ENCODE data around the gene CD58. TPM values are rescaled to one million over a fixed set of nuclear protein-coding genes. Genes with fewer than 3 reads are reported as not detected.
"Not testable (repeated sequence)": the region's sequence is repeated elsewhere in the genome, so short reads cannot be mapped to it uniquely, and the experiment has no call there.

Gene CD58
- polyA plus RNA-seq, 1 donor: 10.3 TPM

GRCh38 chr1:116593401-116593800 is 22.6 kb upstream of the CD58 start:
- DNase-seq (ENCODE audit: low read depth): not testable (repeated sequence)

DNA sequence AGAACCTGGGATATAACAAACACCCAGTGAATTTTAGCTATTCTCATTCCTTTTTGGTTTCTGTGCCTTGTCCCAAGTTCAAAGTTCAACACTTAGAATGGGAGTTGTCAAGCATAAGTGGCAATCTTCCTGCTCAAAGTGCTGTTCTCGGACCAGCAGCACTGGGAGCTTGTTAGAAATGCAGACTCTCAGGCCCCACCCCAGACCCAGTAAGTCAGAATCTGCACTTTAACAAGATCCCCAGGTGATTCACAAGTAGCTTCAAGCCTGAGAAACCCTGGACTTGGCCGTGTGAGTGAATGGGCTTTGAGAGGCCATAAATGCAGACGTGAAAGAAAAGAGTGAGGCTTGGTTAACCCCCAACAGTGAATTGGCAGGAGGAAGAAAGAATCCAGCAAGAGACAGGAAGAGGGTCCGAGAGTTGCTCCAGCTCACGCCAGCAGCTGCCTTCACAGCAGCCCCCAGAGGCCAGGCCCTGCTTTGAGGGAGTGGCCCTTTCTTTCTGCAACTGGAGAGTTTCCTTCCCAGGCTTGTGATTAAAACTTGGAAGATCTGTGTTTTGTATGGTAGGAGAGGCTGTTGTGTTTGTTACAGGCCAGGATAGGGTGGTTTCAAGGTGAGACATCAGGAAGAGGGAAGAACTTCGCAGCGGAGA is 21.3 kb upstream of the CD58 start:
- not testable (repeated sequence) for DNase-seq (ENCODE audit: low read depth)

GRCh38 chr1:116591006-116591950 is 20.5 kb upstream of the CD58 start:
- not testable (repeated sequence) for DNase-seq (ENCODE audit: low read depth)

DNA sequence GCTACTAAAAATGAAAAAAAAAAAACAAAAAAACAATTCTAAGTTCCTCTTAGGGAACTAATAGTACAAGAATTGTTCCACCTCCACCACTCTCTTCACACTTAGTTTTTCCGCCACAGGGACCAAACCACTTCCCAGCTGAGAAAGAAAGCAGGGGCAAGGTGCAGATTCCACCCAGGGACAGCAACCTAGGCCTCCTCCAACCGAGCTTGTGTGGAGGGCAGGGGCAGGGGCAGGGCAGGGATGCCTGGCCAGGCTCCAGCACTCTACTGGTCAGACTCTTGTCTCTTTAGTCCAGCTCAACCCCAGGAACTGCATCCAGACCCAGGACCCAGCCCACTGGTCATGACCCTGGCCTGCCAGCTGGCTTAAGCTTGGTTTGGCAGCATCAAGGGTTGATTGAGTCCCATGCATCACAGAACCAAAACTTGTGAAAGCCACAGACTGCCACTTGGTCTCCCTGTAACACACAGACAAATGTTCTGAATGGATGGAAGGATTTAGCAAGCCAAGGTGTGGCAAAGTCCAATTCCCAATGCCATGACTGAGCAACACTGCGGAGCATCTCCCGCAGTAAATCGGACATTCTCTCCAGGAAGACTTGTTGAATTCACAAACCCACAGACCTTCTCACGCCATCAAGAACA is 19.7 kb upstream of the CD58 start:
- not testable (repeated sequence) for DNase-seq (ENCODE audit: low read depth)

- DNase-seq (ENCODE audit: low read depth): not testable (repeated sequence)
These were observed 18.4 kb upstream of the CD58 start for GRCh38 chr1:116589101-116589735.

DNA sequence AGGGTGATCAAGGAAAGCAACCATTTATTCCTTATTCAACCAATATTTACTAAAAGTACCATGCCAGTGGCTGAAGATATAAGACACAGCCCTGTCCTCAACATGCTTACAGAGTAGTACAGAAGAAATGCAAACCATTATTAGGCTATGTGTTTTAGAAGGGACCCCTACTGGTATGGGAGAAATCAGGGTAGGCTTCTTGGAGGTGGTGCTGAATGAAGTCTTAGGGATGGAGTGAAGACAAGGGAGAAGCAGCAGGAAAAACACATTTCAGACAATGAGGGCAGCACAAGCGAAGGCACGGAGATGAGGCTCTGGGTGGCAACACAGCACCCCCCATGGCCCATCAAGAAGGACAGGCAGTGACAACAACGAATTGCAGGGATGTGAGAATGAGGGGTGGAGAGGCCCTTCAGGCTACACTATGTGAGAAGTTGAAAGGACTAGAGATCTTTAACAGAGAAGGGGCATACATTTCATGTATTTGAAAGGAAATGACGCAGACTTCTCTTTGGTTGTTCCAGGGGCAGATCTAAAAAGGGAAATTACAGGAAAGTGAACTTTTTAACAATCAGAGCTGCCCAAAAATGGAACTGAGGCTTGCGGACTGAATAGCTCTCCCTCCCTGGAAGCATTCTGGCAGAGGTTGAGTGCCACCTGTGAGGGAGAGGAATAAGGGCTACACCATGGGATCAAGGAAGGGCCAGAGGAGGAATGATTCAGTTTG is 16.8 kb upstream of the CD58 start:
- DNase-seq (ENCODE audit: low read depth): no peak

- no peak for DNase-seq (ENCODE audit: low read depth)
These were observed 15.9 kb upstream of the CD58 start for GRCh38 chr1:116586741-116587143.

- no peak for DNase-seq (ENCODE audit: low read depth)
These were observed 15.1 kb upstream of the CD58 start for GRCh38 chr1:116585886-116586285.

GRCh38 chr1:116581323-116581885 is 10.6 kb upstream of the CD58 start:
- DNase-seq (ENCODE audit: low read depth): no peak

GRCh38 chr1:116580446-116581322 is 9.9 kb upstream of the CD58 start:
- DNase-seq (ENCODE audit: low read depth): no peak

DNA sequence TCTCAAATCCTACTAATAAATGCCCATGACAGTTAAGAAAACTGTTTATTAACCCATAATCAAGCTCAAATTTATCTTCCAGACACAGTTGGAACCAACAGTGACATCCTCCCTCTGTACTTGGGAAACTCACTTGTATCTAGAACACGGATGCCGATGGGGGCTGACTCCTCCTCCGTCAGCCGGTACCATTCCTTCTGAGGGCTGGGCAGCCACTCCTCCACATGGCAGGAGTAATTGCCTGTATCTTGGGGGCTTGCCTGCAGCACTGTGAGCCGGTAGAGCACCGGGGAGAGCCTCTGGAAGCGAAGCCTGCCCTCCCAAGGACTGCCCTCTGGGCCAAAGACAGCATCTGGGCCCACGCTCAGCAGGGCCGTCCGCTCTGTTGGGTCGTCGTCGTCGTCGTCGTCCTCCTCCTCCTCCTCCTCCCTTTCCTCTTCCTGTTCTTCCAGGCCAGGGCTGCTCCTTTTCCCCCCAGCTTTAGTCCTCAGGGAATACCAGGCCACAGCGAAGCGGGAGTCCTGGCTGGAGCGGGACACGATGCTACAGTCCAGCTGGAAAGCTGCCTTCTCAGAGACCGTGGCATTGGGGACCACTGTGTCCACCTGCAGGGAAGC is 8.5 kb upstream of the CD58 start:
- DNase-seq (ENCODE audit: low read depth): no peak

DNA sequence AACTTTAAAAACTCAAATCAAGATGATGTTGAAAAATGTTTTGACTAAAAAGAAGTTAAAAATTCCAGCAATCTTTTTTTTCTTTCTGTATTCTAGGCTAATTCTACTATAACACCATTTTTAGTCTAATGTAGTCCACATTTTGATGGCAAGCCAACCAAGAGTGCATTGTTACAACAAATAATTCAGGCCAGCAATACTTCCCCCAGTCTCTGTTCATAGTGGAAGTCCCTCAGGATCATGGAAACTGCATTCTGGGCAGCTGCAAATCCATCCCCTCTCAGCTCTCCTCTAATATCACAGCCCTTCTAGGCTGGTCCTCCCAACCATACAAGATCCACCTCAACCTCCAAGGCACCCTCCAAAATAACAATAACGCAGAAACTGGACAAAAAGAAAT is 7.8 kb upstream of the CD58 start:
- no peak for DNase-seq (ENCODE audit: low read depth)

- no peak for DNase-seq (ENCODE audit: low read depth)
These were observed 7.0 kb upstream of the CD58 start for GRCh38 chr1:116577759-116578314.

GRCh38 chr1:116574581-116575291 is 3.9 kb upstream of the CD58 start:
- peak; percentile 69 for DNase-seq (ENCODE audit: low read depth)

DNA sequence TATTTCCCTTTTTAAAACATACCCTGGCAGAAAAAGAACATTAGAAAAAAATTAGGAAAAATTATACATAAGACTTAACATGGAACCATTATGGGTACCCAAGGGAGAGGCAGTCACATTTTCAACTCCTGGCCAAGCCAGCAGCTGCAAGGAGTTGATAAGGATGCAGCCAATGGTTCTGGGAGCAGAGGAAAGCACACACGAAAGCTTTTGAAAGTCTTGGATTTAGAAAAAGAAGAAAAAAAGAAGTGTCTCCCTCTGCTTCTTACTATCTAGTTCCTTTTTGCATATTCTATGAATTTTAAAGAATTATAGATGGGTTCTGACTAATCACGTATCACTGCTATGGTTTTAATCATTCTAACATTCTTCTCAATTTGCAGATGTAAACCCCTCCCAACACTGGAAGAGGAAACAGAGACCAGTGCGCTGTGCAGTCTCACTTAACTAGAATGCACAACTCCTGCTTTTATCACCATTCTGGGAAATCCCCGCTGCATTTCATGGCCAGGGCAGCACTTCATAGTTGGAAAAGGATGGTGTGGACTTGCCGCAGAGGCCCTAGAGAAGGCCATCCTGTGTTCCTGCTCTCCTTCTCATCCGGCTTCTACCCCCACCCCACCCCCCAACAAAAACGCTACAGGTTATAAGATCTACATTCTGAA is 2.7 kb upstream of the CD58 start:
- no peak for DNase-seq (ENCODE audit: low read depth)

DNA sequence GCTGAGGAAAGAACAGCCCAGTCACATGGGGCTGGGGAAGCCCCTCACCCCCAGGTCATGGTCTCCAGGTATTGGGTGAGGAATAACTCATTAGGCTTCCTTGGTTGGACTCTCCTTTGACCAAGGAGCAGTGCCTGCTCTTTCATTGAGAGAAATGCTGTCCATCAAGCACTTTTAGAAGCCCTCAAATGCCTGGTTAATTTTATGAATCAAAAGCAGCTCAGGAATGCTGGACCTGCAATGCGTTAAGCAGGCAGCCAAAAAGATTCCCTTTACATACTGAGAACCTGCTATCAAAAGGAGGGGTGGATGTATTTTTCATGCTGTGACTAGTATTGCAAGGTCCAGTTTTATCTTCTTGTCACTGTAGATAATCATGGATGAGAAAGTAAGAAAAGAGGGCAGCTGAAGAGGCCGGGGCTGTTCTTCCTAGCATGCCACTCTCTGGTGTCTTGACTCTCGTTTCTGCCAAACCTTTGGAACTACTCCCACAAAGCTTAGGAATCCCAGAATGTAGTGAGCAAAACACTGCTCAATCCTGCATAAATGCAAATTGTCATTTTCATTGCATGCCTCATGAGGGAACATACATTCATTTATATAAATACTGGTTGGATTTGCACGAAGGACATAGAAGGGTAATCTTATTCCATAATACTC is 2.1 kb upstream of the CD58 start:
- no peak for DNase-seq (ENCODE audit: low read depth)

DNA sequence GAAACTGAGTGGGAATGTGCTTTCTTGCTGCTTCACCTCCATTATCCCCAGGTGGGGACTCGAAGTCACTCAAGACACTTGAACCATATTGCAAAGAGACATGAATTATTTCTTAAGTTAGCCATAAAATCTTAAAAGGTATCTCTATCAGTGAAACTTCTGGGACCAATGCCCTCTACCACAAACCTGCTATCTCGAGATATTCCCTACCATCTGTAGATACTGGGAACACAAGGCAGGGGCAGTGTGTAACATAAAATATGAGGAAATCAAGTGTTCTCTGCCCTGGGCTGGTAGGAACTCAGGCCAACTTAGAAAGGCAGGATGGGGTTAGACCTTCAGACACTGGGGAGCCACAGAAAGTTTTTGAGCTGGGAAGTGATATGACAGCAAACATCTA is 1.3 kb upstream of the CD58 start:
- no peak for DNase-seq (ENCODE audit: low read depth)
